Osteocyte (in vitro differentiated cells): ENCODE measurements around the gene BZW2. TPM values are rescaled to one million over a fixed set of nuclear protein-coding genes. Genes with fewer than 3 reads are reported as not detected.

ENCODE experiments used
- DNase-seq: peaks from one replicate; pipeline ENCODE4 v3.0.0; 2021; ENCODE audit warnings: mixed read lengths; ENCODE audit not compliant: unreplicated experiment; ENCODE audit errors: extremely low spot score
- H3K27ac Mint-ChIP-seq: one replicate; pipeline ENCODE4 v1.8.0; 2021; ENCODE audit warnings: mild to moderate bottlenecking, mixed read lengths; ENCODE audit not compliant: unreplicated experiment
- H3K27me3 Mint-ChIP-seq: one replicate; pipeline ENCODE4 v1.8.0; 2021; ENCODE audit warnings: mixed read lengths; ENCODE audit not compliant: unreplicated experiment
- H3K36me3 Mint-ChIP-seq: one replicate; pipeline ENCODE4 v1.8.0; 2021; ENCODE audit warnings: mixed read lengths; ENCODE audit not compliant: unreplicated experiment
- H3K4me1 Mint-ChIP-seq: one replicate; pipeline ENCODE4 v1.8.0; 2021; ENCODE audit warnings: mixed read lengths; ENCODE audit not compliant: unreplicated experiment
- H3K4me3 Mint-ChIP-seq: one replicate; pipeline ENCODE4 v1.8.0; 2021; ENCODE audit warnings: mild to moderate bottlenecking, moderate library complexity, mixed read lengths; ENCODE audit not compliant: unreplicated experiment
- H3K9me3 Mint-ChIP-seq: one replicate; pipeline ENCODE4 v1.8.0; 2021; ENCODE audit warnings: mixed read lengths; ENCODE audit not compliant: unreplicated experiment
- total RNA-seq: library from RNA; stranded (reverse); gene quantifications from 2 replicates; pipeline ENCODE4 v1.2.1, GENCODE V29; 2021
- TF ChIP-seq, protein P1 (sequence below): fragments of 200-600 bp; sonication (generic); IDR thresholded peaks from 2 replicates; pipeline ENCODE4 v1.5.0; 2021; ENCODE audit warnings: antibody characterized with exemption, mild to moderate bottlenecking, moderate library complexity

BZW2 gene
- total RNA-seq, 1 donor from 2014 or later: 61.3 TPM

DNA sequence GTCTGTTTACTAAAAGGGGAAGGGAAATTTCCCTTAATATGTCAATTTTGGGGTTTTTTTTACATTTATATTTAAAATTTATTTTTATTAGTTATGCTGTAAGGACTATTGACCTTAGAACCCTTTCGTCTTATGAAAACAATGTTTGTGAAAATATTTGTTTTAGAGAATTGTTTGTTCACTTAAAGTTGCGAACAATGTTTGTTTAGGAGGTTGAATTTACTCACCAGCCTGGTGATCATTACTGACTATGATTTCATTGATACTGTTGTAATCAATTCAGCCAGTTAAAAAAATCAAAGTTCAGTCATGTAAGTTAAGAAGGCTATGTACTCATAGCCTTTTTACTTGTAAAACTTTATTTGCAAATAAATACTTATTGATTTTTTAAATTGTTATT lies 80.2 kb downstream of the BZW2 start:
- Mint-ChIP-seq H3K27me3 (no peaks in the 10 kb centered on the region), H3K9me3 (no peaks in the 10 kb centered on the region), H3K4me3 (no peak overlapping the region), H3K36me3 (no peaks in the 10 kb centered on the region), H3K4me1 (peaks cover 11% of the 10 kb centered on the region), H3K27ac (no peak overlapping the region)
- DNase-seq: no peak
- TF ChIP-seq, protein P1, sequence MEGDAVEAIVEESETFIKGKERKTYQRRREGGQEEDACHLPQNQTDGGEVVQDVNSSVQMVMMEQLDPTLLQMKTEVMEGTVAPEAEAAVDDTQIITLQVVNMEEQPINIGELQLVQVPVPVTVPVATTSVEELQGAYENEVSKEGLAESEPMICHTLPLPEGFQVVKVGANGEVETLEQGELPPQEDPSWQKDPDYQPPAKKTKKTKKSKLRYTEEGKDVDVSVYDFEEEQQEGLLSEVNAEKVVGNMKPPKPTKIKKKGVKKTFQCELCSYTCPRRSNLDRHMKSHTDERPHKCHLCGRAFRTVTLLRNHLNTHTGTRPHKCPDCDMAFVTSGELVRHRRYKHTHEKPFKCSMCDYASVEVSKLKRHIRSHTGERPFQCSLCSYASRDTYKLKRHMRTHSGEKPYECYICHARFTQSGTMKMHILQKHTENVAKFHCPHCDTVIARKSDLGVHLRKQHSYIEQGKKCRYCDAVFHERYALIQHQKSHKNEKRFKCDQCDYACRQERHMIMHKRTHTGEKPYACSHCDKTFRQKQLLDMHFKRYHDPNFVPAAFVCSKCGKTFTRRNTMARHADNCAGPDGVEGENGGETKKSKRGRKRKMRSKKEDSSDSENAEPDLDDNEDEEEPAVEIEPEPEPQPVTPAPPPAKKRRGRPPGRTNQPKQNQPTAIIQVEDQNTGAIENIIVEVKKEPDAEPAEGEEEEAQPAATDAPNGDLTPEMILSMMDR: no peak

DNA sequence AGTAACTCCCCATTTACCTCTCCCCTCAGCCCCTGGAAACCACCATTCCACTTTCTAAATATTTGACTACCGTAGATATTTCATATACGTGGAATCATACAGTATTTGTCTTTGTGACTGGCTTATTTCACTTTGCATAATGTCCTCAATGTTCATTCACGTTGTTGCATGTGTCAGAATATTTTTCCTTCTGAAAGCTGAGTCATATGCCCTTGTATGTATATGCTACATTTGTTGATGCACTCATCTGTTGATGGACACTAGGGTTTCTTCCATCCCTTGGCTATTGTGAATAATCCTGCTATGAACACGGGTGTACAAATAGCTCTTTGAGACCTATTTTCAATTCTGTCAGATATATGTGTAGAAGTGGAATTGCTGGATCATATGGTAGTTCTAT lies 81.8 kb downstream of the BZW2 start:
- TF ChIP-seq, protein P1: no peak

GRCh38 chr7:16728811-16729210 lies 82.8 kb downstream of the BZW2 start:
- Mint-ChIP-seq H3K4me3 (no peak overlapping the region), H3K9me3 (no peaks in the 10 kb centered on the region), H3K27me3 (no peaks in the 10 kb centered on the region), H3K36me3 (no peaks in the 10 kb centered on the region), H3K4me1 (peaks cover 3% of the 10 kb centered on the region), H3K27ac (no peak overlapping the region)
- DNase-seq: no peak
- TF ChIP-seq, protein P1: no peak

More for the DNA sequence above, 81.8 kb downstream of the BZW2 start:
- H3K4me3 Mint-ChIP-seq: no peak overlapping the region
- no peak overlapping the region for H3K27ac Mint-ChIP-seq
- no peaks in the 10 kb centered on the region for H3K9me3 Mint-ChIP-seq
- peaks cover 8% of the 10 kb centered on the region for H3K4me1 Mint-ChIP-seq
- no peaks in the 10 kb centered on the region for H3K36me3 Mint-ChIP-seq
- H3K27me3 Mint-ChIP-seq: no peaks in the 10 kb centered on the region
- no peak for DNase-seq

DNA sequence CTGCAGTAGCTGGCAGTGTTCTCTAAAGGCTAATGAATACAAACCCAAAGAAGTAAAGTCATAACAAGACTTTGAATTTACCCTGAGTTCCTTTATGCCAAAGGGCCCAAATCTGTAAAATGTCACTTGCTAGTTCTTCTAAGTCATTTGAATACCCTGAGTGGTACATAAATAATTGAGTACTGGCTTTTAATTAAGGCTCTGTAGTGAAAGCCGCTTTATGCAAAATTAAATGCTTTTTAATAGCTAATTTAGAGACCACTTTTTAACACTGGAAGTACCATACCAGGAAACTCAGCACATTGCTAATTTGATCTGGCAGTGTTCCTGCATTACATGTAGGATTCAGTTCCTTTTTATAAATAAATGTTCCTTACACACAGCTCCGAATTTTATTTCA lies 83.6 kb downstream of the BZW2 start:
- no peak overlapping the region for H3K27ac Mint-ChIP-seq
- no peaks in the 10 kb centered on the region for H3K36me3 Mint-ChIP-seq
- H3K27me3 Mint-ChIP-seq: no peaks in the 10 kb centered on the region
- H3K9me3 Mint-ChIP-seq: no peaks in the 10 kb centered on the region
- TF ChIP-seq, protein P1: no peak
- no peak overlapping the region for H3K4me3 Mint-ChIP-seq
- no peak for DNase-seq
- no peaks in the 10 kb centered on the region for H3K4me1 Mint-ChIP-seq

- Mint-ChIP-seq H3K36me3 (no peaks in the 10 kb centered on the region), H3K27ac (no peak overlapping the region), H3K4me3 (no peak overlapping the region), H3K27me3 (no peaks in the 10 kb centered on the region), H3K9me3 (no peaks in the 10 kb centered on the region), H3K4me1 (no peaks in the 10 kb centered on the region)
- DNase-seq: no peak
- TF ChIP-seq, protein P1: no peak
Measured at GRCh38 chr7:16730937-16731336, 85.0 kb downstream of the BZW2 start.
